Hepatocyte (in vitro differentiated cells): Measurements from ENCODE around the gene ZNF628.

ENCODE experiments used
- CTCF ChIP-seq: fragments of 200-600 bp; sonication (generic); IDR thresholded peaks from 2 replicates; pipeline ENCODE4 v1.5.1; 2016; ENCODE audit warnings: antibody characterized with exemption, mild to moderate bottlenecking; ENCODE audit not compliant: poor library complexity
- EZH2 ChIP-seq: fragments of 200-600 bp; sonication (generic); IDR thresholded peaks from 2 replicates; pipeline ENCODE4 v1.6.1; 2016; ENCODE audit warnings: antibody characterized with exemption, mild to moderate bottlenecking, borderline replicate concordance
- EZH2phosphoT487 ChIP-seq: fragments of 200-600 bp; sonication (generic); IDR thresholded peaks from one replicate; pipeline ENCODE4 v1.6.1; 2018; ENCODE audit warnings: antibody characterized with exemption, mild to moderate bottlenecking, low read depth, moderate library complexity; ENCODE audit not compliant: unreplicated experiment, severe bottlenecking

DNA sequence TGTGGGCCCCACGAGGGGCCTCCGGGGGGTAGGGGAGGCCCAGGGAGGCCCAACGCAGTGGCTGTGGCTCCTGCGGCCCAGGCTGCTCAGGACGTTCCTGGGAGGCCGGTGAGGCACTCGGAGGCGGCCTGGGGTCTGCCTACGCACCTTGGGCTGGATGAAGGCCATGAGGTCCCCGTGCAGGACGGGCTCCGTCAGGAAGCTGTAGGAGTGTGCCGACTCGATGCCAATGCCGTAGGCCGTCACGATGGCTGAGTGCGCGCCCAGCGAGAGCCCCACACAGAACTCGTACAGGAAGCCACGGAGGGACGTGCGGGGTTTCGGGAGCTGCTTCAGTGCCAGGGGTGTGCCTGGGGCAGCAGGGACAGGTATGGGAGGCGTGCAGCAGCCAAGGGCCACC, 54.6 kb downstream of the ZNF628 start:
- TF ChIP-seq CTCF (no peak), EZH2 (no peak), EZH2phosphoT487 (no peak)
